Activated T-cell treated with anti-CD3 and anti-CD28 coated beads, Interleukin-2, amount 50 U/mL, for 4 hours (primary cell): ENCODE results near the gene WEE1. TPM values are rescaled to one million over a fixed set of nuclear protein-coding genes. Genes with fewer than 3 reads are reported as not detected.

Experiments
- ATAC-seq, 2 donors: fragments of 200-7000 bp; cut with Tn5 transposase; one replicate each; pipeline ENCODE4 v1.10.0; 2021
- DNase-seq: peaks from one replicate; pipeline ENCODE4 v3.0.0-alpha.2; 2020
- H3K27me3 Mint-ChIP-seq: one replicate; pipeline ENCODE4 v1.8.0; 2021; ENCODE audit warnings: low read depth, mixed read lengths
- H3K36me3 Mint-ChIP-seq: one replicate; pipeline ENCODE4 v1.8.0; 2022; ENCODE audit warnings: mixed read lengths; ENCODE audit not compliant: insufficient read depth
- H3K4me1 Mint-ChIP-seq: one replicate; pipeline ENCODE4 v1.8.0; 2021; ENCODE audit warnings: low read depth, mixed read lengths
- H3K4me3 Mint-ChIP-seq: one replicate; pipeline ENCODE4 v1.8.0; 2021; ENCODE audit warnings: mild to moderate bottlenecking, moderate library complexity, mixed read lengths
- H3K9me3 Mint-ChIP-seq: one replicate; pipeline ENCODE4 v1.8.0; 2021; ENCODE audit warnings: mixed read lengths
- total RNA-seq, 3 donors: library from RNA; stranded (reverse); gene quantifications; one replicate each; pipeline ENCODE4 v1.2.1, GENCODE V29; 2021

Gene WEE1
- total RNA-seq = 10 to 100 TPM; 36.8 to 39.8 (median 38.0) TPM

DNA sequence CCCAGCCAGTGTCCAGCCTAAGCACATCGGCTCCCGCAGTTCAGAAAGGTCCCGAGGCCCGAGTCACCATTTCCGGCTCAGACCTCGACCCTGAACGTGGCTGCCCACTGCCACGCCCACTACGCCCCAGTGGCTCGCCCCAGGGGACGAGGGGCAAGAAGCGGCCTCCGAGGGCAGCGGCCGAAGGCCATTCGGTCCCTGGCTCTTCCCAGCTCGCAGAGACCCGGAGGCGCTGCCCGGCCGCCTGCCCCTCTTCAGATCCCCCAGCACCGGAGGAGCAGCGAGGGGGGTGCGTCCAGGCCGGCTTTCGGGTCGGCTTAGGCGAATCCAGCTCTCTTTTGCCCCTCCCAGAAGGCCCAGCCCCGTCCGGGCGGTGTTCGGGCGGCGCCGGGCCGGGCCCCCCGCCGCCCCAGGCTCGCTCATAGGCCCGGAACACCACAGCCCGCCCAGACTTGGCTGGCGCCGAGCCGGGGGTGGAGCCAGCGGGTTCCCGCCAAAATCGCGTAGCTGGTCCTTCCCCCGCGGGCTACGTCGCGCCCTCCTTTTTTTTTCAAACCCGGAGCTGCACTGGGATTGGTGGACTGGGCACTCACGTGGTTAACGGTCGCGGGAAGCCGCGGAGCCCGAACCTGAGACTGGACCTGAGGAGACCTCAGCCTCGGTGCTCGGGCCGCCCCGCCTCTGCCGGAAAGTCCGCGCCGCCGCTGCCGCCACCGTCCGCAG, at the start of gene WEE1:
WEE1 (plus strand) TSS at position 619 of the 723 bp plus-strand sequence. CDS start 264 bp downstream, outside the sequence.
- DNase-seq = peak; percentile 95
- Mint-ChIP-seq H3K4me1 (peaks cover 36% of the 10 kb centered on the region), H3K36me3 (peaks cover 19% of the 10 kb centered on the region), H3K4me3 (peak within 1 kb of the TSS; percentile 91), H3K27me3 (no peaks in the 10 kb centered on the region), H3K9me3 (no peaks in the 10 kb centered on the region)
- peak; percentile 95 for ATAC-seq

DNA sequence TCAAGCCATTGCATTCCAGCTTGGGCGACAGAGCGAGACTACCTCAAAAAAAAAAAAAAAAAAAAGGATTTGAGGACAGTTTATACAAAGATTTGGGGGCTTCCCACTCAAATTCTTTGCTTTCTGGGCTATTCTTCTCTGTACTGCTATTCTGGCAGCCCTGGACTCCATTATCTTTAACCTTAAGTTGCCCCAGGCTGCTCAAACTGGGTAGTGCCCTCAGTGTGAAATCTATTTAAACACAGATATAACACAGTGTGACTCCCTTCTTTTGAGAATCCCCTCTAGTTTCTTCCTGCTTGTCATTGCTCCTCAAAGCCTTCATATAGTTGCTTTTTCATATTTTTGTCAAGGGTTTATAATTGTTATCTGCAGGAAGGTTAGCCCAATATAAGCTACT, 49.5 kb upstream of the WEE1 start:
- Mint-ChIP-seq H3K27me3 (no peaks in the 10 kb centered on the region), H3K4me3 (no peak overlapping the region), H3K36me3 (peaks cover 15% of the 10 kb centered on the region), H3K4me1 (no peaks in the 10 kb centered on the region), H3K9me3 (no peaks in the 10 kb centered on the region)
- ATAC-seq (no peak), DNase-seq (no peak)

DNA sequence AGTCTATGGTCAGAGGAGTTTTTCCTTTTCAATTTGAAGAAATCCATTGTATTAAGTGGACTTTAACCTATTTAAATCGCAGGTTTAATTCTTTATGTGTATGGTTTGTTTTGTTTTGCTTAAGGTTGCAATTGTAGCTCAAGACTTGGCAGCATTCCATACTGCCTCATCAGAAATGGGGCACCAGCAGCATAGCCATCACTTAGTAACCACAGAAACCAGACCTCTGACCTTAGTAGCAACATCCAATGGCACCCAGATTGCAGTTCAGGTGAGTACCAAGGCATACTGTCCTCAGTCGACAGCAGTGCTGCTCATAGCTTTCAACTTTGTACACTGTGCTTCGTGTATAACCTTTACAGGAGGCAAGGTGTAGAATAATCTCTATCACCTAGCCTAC, 48.4 kb upstream of the WEE1 start:
- Mint-ChIP-seq H3K9me3 (no peaks in the 10 kb centered on the region), H3K4me1 (no peaks in the 10 kb centered on the region), H3K36me3 (peaks cover 15% of the 10 kb centered on the region), H3K27me3 (no peaks in the 10 kb centered on the region), H3K4me3 (no peak overlapping the region)
- ATAC-seq (no peak), DNase-seq (no peak)

DNA sequence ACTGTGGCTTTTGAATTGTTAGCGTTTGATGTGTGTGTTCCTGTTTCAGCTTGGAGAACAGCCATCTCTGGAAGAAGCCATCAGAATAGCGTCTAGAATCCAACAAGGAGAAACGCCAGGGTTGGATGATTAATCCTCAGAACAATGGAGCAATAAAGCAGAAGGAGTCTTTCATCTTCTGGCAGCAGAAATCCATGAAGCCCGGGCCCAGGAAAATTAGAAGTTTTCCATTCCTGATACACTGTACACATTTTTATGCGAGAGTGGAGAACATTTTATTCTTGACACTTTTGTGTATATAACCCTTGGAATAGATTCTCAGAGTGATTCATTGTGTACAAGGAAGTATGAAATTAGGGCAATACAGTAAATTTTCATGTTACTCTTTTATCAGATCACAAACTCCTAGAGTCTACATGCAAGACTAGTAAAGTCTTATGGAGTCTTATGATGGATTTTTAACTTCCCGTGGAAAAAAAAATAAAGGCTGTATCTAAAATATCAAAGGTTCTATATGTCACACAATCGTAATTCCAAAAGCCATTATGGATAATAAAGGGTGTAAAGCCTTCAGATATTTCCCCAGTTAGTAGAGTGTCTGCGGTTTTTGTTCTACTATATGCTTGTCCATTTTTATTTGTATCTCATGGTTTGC, 45.9 kb upstream of the WEE1 start:
- no peak for ATAC-seq
- no peaks in the 10 kb centered on the region for H3K9me3 Mint-ChIP-seq
- H3K4me3 Mint-ChIP-seq = no peak overlapping the region
- peaks cover 13% of the 10 kb centered on the region for H3K36me3 Mint-ChIP-seq
- DNase-seq = no peak
- no peaks in the 10 kb centered on the region for H3K27me3 Mint-ChIP-seq
- H3K4me1 Mint-ChIP-seq = no peaks in the 10 kb centered on the region

DNA sequence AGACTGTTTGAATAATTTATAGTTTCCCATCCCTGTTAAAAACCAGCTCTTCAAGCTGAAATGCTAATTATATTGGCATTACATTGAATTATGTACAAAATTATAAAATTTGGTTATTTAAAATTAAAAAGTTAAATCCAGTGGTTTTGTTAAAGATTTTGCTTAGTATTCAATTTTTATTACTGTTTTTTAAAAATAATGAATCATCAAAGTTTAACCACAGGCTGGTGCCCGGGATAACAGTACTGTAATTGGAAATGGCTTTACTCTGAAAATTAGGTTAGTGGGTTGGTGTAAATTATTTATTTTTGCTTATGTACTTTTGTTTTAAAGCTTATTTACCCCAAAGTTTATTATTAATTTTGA, 45.4 kb upstream of the WEE1 start:
- Mint-ChIP-seq H3K27me3 (no peaks in the 10 kb centered on the region), H3K4me3 (no peak overlapping the region), H3K36me3 (peaks cover 12% of the 10 kb centered on the region), H3K9me3 (no peaks in the 10 kb centered on the region), H3K4me1 (no peaks in the 10 kb centered on the region)
- ATAC-seq (no peak), DNase-seq (no peak)

DNA sequence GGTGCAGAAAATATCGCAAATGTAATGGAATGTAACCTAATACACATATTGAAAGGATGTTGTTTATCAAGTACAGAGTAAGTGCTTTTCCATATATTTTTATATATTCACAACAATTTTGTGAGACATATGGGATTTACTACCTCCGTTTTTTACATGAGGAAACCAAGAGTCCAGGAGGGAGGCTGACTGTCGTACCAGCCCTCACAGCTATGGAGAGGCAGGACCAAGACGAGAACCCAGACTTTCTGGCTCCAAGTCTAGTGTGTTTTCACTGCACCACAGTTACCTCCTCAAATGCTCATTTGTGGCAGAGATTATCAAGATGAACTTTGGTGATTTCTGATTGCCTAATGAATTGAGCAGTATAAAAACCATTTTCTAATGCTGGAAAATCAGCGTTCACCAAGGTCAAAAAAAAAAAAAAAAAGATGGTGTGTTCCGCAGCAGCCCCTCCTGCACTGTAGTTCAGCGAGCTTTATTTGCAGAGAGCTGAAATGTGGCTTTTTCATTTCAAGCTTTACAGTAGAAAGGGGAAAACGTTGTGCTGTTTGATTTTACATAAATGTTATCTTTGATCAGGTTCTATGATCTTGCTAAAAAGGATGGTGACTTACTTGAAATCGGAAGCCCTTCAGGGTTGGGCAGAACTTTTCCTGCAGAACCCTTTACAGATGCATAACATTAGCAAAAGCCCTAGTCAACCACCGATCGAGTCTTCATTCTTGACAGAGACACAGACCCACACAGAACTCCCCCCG, 44.7 kb upstream of the WEE1 start:
- Mint-ChIP-seq H3K9me3 (no peaks in the 10 kb centered on the region), H3K4me3 (no peak overlapping the region), H3K36me3 (peaks cover 10% of the 10 kb centered on the region), H3K4me1 (no peaks in the 10 kb centered on the region), H3K27me3 (no peaks in the 10 kb centered on the region)
- ATAC-seq (no peak), DNase-seq (no peak)

DNA sequence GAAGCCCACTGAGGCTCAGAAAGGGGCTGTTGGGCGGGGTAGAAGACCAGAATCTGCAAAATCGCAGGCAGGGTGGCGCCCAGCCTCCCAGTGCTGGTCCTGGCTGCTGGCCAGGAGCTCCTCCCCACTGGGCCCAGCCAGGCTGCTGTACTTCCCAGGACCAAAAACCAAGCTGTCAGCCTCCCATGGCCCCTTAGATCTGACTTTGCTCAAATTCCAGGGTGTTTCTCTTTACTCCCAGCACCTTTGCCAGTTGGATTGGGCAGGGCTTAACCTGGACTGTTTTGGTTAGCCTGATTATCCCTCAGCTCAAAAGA, 44.2 kb upstream of the WEE1 start:
- H3K36me3 Mint-ChIP-seq = peaks cover 10% of the 10 kb centered on the region
- H3K27me3 Mint-ChIP-seq = no peaks in the 10 kb centered on the region
- H3K4me3 Mint-ChIP-seq = no peak overlapping the region
- H3K4me1 Mint-ChIP-seq = no peaks in the 10 kb centered on the region
- no peak for ATAC-seq
- no peaks in the 10 kb centered on the region for H3K9me3 Mint-ChIP-seq
- no peak for DNase-seq

DNA sequence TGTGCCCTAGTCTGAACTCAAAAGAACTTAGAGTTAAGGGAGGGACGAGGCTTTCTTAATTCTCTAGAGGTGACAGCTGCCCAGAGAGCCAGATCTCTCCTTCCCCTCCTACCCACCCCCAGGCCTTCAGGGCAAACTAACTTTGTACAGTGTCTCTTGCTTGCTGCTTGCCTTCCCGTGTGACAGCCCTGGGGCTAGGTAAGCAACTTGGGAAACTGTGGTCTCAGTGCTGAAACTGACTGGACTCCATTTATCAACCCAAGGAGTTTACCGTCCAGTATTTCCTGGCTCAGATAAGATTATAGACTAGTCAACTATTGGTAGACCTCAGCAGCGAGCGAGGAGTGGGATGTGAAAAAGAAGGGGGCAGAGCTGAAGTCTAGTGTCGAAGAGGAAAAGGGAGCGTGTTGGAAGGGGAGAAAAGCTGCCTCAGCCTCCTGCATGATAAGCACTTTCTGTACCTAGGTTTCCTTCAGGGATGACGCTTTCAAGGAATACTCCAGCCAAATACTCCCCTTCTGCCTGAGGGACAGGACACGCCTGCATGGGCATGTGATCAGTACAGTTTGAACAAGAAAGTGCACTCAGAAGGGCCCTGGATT, 43.3 kb upstream of the WEE1 start:
- DNase-seq = no peak
- H3K4me3 Mint-ChIP-seq = no peak overlapping the region
- no peaks in the 10 kb centered on the region for H3K9me3 Mint-ChIP-seq
- no peak for ATAC-seq
- peaks cover 10% of the 10 kb centered on the region for H3K36me3 Mint-ChIP-seq
- H3K27me3 Mint-ChIP-seq = no peaks in the 10 kb centered on the region
- no peaks in the 10 kb centered on the region for H3K4me1 Mint-ChIP-seq

DNA sequence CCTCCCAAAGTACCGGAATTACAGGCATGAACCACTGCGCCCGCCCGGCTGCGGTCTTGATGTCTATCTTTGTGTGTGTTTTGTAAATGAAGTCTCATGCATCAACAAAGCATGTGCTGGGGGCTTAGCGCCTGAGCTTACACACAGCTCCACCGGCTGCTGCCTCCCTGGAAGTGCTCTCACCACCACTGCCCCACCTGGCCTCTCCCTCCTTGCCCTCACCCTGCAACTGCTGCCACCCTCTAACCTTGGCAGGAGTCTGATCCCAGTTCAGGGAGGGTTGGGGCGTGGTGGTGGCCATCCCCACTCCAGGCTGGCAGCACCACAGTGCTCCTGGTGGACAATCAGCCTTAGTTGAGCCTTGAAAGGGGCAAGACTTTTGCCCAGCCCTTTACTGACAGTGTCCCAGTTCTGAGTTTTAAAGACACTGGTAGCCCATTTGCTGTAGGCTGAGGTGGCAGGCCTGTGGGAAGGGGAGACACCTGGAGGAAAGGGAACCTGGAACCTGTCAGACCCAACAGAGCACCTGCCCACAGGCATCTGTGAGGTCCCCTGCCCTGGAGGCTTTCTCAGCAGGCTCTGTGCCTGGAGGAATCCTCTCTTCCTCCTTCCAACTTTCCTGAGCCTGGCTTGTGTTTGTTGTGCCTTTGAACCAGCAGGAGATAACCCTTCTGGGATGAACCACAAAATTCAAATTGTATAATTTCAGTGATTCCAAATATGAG, 42.4 kb upstream of the WEE1 start:
- ATAC-seq = peak in 1 of 2 donors; percentile 7
- Mint-ChIP-seq H3K27me3 (no peaks in the 10 kb centered on the region), H3K4me1 (no peaks in the 10 kb centered on the region), H3K4me3 (no peak overlapping the region), H3K9me3 (no peaks in the 10 kb centered on the region), H3K36me3 (peaks cover 9% of the 10 kb centered on the region)
- DNase-seq = no peak

DNA sequence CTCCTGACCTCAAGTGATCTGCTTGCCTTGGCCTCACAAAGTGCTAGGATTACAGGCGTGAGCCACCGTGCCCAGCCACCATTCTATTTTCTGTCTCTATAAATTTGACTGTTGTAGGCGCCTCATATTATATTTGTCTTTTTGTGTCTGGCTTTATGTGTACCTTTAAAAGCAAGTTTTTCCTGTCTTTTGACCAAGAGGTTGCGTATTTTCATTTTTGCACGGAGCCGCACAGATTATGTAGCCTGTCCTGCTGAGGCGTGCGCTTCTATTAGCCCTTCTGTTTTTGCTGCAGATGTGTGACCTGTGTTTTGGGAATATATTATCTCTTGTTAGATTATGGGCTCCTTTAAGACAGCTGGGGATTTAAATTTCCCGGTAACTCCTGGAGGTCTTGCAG, 40.4 kb upstream of the WEE1 start:
- no peaks in the 10 kb centered on the region for H3K27me3 Mint-ChIP-seq

DNA sequence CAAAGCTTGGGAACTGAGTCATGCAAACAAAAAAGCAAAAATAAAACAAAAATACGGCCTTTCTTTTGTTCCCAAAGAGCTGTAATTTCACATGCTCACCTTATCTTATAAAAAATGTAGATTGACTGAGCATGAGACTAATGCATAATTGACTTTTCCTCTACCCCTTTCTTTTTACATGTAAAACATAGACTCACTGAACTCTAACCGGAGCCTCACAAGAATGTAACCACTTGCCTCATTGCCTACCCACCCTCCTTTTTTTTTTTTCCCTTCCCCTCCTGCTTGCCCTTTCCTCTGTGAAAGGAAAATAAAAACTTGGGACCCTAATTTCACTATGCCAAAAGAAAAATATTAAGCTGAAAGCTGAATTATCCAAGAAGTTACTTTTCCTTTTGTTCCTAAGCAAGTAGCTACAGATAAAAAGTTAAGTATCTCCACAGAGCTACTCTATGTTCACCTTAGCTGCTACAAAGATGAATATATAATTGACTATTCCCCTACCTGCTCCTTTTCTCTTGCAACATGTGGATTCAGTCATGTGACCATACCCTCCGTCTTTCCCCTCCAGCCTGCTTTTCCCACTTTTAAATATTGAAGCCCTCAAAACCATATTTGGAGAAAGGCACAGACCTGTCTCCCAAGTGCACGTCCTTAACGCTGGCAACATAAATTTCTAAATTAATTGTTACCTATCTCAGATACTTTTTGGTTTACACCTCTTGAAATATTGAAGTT, 39.6 kb upstream of the WEE1 start:
- Mint-ChIP-seq H3K4me1 (no peaks in the 10 kb centered on the region), H3K4me3 (no peak overlapping the region), H3K36me3 (no peaks in the 10 kb centered on the region), H3K9me3 (no peaks in the 10 kb centered on the region), H3K27me3 (no peaks in the 10 kb centered on the region)
- ATAC-seq (no peak), DNase-seq (no peak)

More for the DNA sequence above, 40.4 kb upstream of the WEE1 start:
- no peak for ATAC-seq
- Mint-ChIP-seq H3K4me3 (no peak overlapping the region), H3K9me3 (no peaks in the 10 kb centered on the region), H3K36me3 (no peaks in the 10 kb centered on the region), H3K4me1 (no peaks in the 10 kb centered on the region)
- no peak for DNase-seq

DNA sequence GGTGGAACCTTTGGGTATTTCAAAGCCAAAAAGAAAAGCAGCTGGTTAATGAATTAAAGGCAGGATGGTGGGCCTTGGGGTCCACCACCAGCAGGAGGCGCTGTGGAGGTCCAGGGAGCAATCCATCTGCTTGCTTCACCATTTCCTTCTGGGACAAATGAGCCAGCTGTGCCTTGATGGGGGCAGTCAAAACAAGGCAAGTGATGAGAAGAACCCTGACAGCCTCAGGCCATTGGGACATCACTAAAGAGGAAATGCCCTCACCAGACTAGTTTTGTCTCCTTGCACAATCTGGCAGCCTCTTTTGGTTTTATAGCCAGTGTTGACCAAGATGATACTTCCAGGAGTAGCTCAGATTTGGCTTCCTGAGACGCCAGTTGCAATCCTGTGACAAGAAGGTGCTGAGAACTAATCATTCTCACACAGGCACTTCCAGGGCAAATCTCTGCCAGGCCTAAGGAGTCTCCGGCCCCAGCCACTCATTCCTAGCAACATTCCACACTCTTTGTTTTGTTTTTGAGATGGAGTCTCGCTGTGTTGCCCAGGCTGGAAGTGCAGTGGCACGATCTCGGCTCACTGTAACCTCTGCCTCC, 38.2 kb upstream of the WEE1 start:
- no peak overlapping the region for H3K4me3 Mint-ChIP-seq
- H3K27me3 Mint-ChIP-seq = no peaks in the 10 kb centered on the region
- H3K36me3 Mint-ChIP-seq = no peaks in the 10 kb centered on the region
- H3K9me3 Mint-ChIP-seq = no peaks in the 10 kb centered on the region
- ATAC-seq (peak in 1 of 2 donors; percentile 83), DNase-seq (peak; percentile 83)
- no peaks in the 10 kb centered on the region for H3K4me1 Mint-ChIP-seq

DNA sequence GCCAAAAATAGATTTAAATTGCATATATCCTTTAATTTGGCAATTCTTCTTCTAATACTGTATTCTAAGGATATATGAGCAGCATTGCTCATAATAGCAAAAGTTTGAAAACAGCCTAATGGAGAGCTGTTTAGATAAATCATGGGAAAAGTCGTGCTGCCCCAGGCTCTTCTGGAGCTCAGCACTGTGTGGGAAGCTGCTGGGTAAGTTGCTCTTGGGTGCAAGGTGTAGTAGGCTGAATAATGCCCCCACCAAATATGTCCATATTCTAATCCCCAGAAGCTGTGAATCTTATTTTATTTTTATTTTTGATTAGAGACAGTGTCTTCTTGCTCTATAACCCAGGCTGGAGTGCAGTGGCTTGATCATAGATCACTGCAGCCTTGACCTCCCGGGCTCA, 34.9 kb upstream of the WEE1 start:
- DNase-seq (no peak), ATAC-seq (no peak)
- H3K36me3 Mint-ChIP-seq = no peaks in the 10 kb centered on the region
- no peak overlapping the region for H3K4me3 Mint-ChIP-seq
- no peaks in the 10 kb centered on the region for H3K4me1 Mint-ChIP-seq
- no peaks in the 10 kb centered on the region for H3K27me3 Mint-ChIP-seq
- no peaks in the 10 kb centered on the region for H3K9me3 Mint-ChIP-seq
